Neuronal stem cell (in vitro differentiated cells): Measurements from ENCODE around the gene GABBR2.
A peak's percentile ranks its signal among the peaks of the same experiment; 100 is the strongest.

Source experiments
- DNase-seq: peaks from one replicate; pipeline ENCODE4 v3.0.0-alpha.2; 2013; ENCODE audit warnings: low spot score
- H2AFZ ChIP-seq: one replicate; pipeline ENCODE4 v1.6.1; 2013; ENCODE audit warnings: mild to moderate bottlenecking, low read length, inconsistent platforms
- H2AK5ac ChIP-seq: 2 replicates; pipeline ENCODE4 v1.6.1; 2013; ENCODE audit warnings: low read depth, mild to moderate bottlenecking, inconsistent platforms, low read length, moderate library complexity, mixed read lengths
- H2BK120ac ChIP-seq: 2 replicates; pipeline ENCODE4 v1.6.1; 2013; ENCODE audit warnings: low read depth, mild to moderate bottlenecking, inconsistent platforms, low read length, moderate library complexity, mixed read lengths
- H2BK12ac ChIP-seq: one replicate; pipeline ENCODE4 v1.6.1; 2013; ENCODE audit warnings: low read length, inconsistent platforms
- H2BK15ac ChIP-seq: 2 replicates; pipeline ENCODE4 v1.6.1; 2013; ENCODE audit warnings: mild to moderate bottlenecking, low read length, inconsistent platforms, mixed read lengths
- H2BK5ac ChIP-seq: one replicate; pipeline ENCODE4 v1.6.1; 2013; ENCODE audit warnings: inconsistent platforms, mild to moderate bottlenecking, low read length, moderate library complexity
- H3K14ac ChIP-seq: one replicate; pipeline ENCODE4 v1.6.1; 2013; ENCODE audit warnings: low read length, inconsistent platforms
- H3K18ac ChIP-seq: 2 replicates; pipeline ENCODE4 v1.6.1; 2013; ENCODE audit warnings: low read length, inconsistent platforms
- H3K23ac ChIP-seq: 2 replicates; pipeline ENCODE4 v1.6.1; 2013; ENCODE audit warnings: low read depth, mild to moderate bottlenecking, mixed read lengths, low read length, inconsistent platforms; ENCODE audit not compliant: poor library complexity
- H3K27ac ChIP-seq: replicated peaks from 3 replicates; pipeline ENCODE4 v1.5.1; 2013; ENCODE audit warnings: low read length, inconsistent platforms
- H3K27me3 ChIP-seq, 3 experiments: 2 replicates each; pipeline ENCODE4 v1.6.1; 2013; ENCODE audit warnings: low read length in 3 of 3, mild to moderate bottlenecking in 2 of 3, inconsistent platforms in 1 of 3, low read depth in 1 of 3, mixed read lengths in 1 of 3, moderate library complexity in 1 of 3; ENCODE audit not compliant: control insufficient read depth in 3 of 3, insufficient read depth in 3 of 3
- H3K36me3 ChIP-seq, 2 donors: replicated peaks in 1 of 2; 2 replicates each; pipeline ENCODE4 v1.6.1; 2013; ENCODE audit warnings: low read length in 2 of 2; ENCODE audit not compliant: control insufficient read depth in 2 of 2, insufficient read depth in 2 of 2
- H3K4ac ChIP-seq: 2 replicates; pipeline ENCODE4 v1.6.1; 2013; ENCODE audit warnings: inconsistent platforms, mild to moderate bottlenecking, low read length, moderate library complexity
- H3K4me1 ChIP-seq, 2 donors: 1 replicate in 1 of 2; 2 replicates in 1 of 2; pipeline ENCODE4 v1.6.1; 2013; ENCODE audit warnings: low read length in 2 of 2, low read depth in 1 of 2; ENCODE audit not compliant: control insufficient read depth in 2 of 2, insufficient read depth in 1 of 2
- H3K4me2 ChIP-seq: one replicate; pipeline ENCODE4 v1.6.1; 2013; ENCODE audit warnings: mild to moderate bottlenecking, low read length, inconsistent platforms; ENCODE audit not compliant: insufficient read depth, poor library complexity, severe bottlenecking
- H3K4me3 ChIP-seq, 2 donors: 2 replicates each; pipeline ENCODE4 v1.5.1; 2013; ENCODE audit warnings: low read length in 2 of 2, mild to moderate bottlenecking in 2 of 2, inconsistent platforms in 1 of 2, moderate library complexity in 1 of 2
- H3K79me1 ChIP-seq: one replicate; pipeline ENCODE4 v1.6.1; 2013; ENCODE audit warnings: low read depth, mild to moderate bottlenecking, inconsistent platforms, low read length, moderate library complexity
- H3K9ac ChIP-seq: one replicate; pipeline ENCODE4 v1.6.1; 2013; ENCODE audit warnings: mild to moderate bottlenecking, low read depth, low read length, inconsistent platforms; ENCODE audit not compliant: poor library complexity
- H3K9me3 ChIP-seq, 2 donors: replicated peaks in 1 of 2; 2 replicates each; pipeline versions ENCODE3 to v1.6.1; 2013; ENCODE audit warnings: low read length in 2 of 2, mild to moderate bottlenecking in 2 of 2, inconsistent platforms in 1 of 2, low read depth in 1 of 2, mixed read lengths in 1 of 2, moderate library complexity in 1 of 2; ENCODE audit not compliant: control insufficient read depth in 2 of 2, insufficient read depth in 1 of 2
- H4K8ac ChIP-seq: one replicate; pipeline ENCODE4 v1.6.1; 2013; ENCODE audit warnings: low read depth, mild to moderate bottlenecking, inconsistent platforms, low read length, moderate library complexity
- H4K91ac ChIP-seq: one replicate; pipeline ENCODE4 v1.6.1; 2013; ENCODE audit warnings: low read length, low read depth, mild to moderate bottlenecking, inconsistent platforms; ENCODE audit not compliant: poor library complexity
- WGBS, 2 donors: extraction: QIAGEN DNeasy Blood & Tissue Kit; methylation state at CpG; one replicate each; pipeline ENCODE4 v1.1.7; 2013; ENCODE audit warnings: missing lambda C conversion rate in 2 of 2, mixed read lengths in 1 of 2; ENCODE audit not compliant: insufficient read length in 2 of 2, insufficient replicate concordance in 1 of 2; ENCODE audit errors: extremely low coverage in 2 of 2; 5-methylcytosine and 5-hydroxymethylcytosine counted together

Gene GABBR2

GRCh38 chr9:98632839-98633238, 75.9 kb downstream of the GABBR2 start:
- Histone ChIP-seq H3K9me3 (no peaks in the 10 kb centered on the region), H2BK120ac (no peak overlapping the region), H2BK5ac (no peak overlapping the region), H3K4me3 (no peak overlapping the region), H4K91ac (no peak overlapping the region), H2AK5ac (no peak overlapping the region), H3K4me1 (no peaks in the 10 kb centered on the region), H3K9ac (no peak overlapping the region), H2AFZ (no peak overlapping the region), H3K27ac (no peak overlapping the region), H3K18ac (no peak overlapping the region), H4K8ac (no peak overlapping the region), H3K23ac (no peak overlapping the region), H2BK15ac (no peak overlapping the region), H3K14ac (no peak overlapping the region), H3K4me2 (no peak overlapping the region), H3K36me3 (no peaks in the 10 kb centered on the region), H3K27me3 (peaks cover 0 to 4% (median 0%) of the 10 kb centered on the region in 3 experiments), H3K4ac (no peak overlapping the region), H3K79me1 (no peaks in the 10 kb centered on the region), H2BK12ac (no peak overlapping the region)
- no peak for DNase-seq
- no CpG with 5 or more reads among the region's 4 CpGs for whole genome bisulfite sequencing, 2 donors

DNA sequence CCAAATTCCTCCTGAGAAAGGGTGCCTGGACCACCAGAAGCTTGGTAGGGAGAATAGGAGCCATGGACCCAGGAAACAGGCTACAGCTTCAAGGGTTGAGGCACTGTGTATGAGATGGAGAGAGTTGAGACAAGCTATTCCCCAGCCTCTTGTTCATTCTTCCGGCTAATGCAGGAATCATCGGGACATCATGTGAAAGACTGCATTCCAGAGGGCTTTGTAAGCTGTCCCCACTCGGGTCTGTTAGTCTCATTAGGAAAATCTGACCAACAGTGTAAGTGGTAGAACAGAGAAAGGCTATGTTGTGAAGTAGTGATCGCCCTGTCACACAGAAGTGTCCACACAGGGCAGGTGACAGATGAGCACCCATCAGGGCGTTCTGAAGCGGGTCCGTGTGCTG, 81.4 kb downstream of the GABBR2 start:
- Histone ChIP-seq H3K27me3 (peaks cover 0 to 18% (median 0%) of the 10 kb centered on the region in 3 experiments), H3K23ac (peak overlapping the region; percentile 68), H3K18ac (peak overlapping the region; percentile 62), H3K27ac (no peak overlapping the region), H3K9ac (no peak overlapping the region), H3K4me3 (no peak overlapping the region), H4K8ac (no peak overlapping the region), H3K4me2 (no peak overlapping the region), H3K36me3 (no peaks in the 10 kb centered on the region), H3K14ac (peak overlapping the region; percentile 32), H2BK120ac (no peak overlapping the region), H3K4ac (no peak overlapping the region), H2AFZ (no peak overlapping the region), H3K4me1 (peaks cover 0 to 12% of the 10 kb centered on the region in 2 donors), H2BK15ac (peak overlapping the region; percentile 22), H2BK5ac (no peak overlapping the region), H3K9me3 (no peaks in the 10 kb centered on the region), H3K79me1 (no peaks in the 10 kb centered on the region), H2AK5ac (no peak overlapping the region), H2BK12ac (no peak overlapping the region), H4K91ac (no peak overlapping the region)
- DNase-seq: no peak
- WGBS, 2 donors: no CpG with 5 or more reads among the region's 7 CpGs

DNA sequence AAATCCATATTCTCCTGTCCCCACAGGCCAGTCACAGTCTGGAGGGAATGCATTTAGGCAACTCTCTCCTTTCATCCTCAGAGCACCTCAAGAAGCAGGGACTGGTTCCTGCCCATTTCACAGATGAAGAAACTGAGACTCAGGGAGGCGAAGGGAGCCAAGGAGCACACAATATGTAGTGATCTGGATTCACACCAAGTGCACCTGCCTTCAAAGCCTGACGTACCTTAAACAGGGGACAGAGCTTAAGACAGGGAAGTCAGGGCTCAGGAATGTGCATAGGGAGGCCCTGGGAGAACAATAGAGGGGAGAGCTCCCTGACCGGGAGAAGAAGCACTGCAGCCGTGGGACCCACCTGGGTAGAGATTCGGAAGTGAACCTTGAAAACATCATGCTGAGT, 83.0 kb downstream of the GABBR2 start:
- Histone ChIP-seq H3K9me3 (no peaks in the 10 kb centered on the region), H2BK5ac (no peak overlapping the region), H3K4ac (no peak overlapping the region), H3K23ac (no peak overlapping the region), H3K18ac (no peak overlapping the region), H3K4me1 (peaks cover 0 to 14% of the 10 kb centered on the region in 2 donors), H3K79me1 (no peaks in the 10 kb centered on the region), H4K8ac (no peak overlapping the region), H3K9ac (no peak overlapping the region), H3K27ac (no peak overlapping the region), H3K27me3 (peaks cover 0 to 23% (median 0%) of the 10 kb centered on the region in 3 experiments), H3K4me3 (no peak overlapping the region), H2AFZ (no peak overlapping the region), H2BK12ac (no peak overlapping the region), H3K36me3 (no peaks in the 10 kb centered on the region), H3K14ac (no peak overlapping the region), H2AK5ac (no peak overlapping the region), H2BK120ac (no peak overlapping the region), H2BK15ac (no peak overlapping the region), H3K4me2 (no peak overlapping the region), H4K91ac (no peak overlapping the region)
- DNase-seq: no peak
- WGBS, 2 donors: no CpG with 5 or more reads among the region's 5 CpGs

GRCh38 chr9:98619788-98620187, 88.9 kb downstream of the GABBR2 start:
- no peak overlapping the region for H3K27ac ChIP-seq
- H3K4me1 ChIP-seq: peaks cover 0 to 4% of the 10 kb centered on the region in 2 donors
- H3K27me3 ChIP-seq: peaks cover 0 to 10% (median 0%) of the 10 kb centered on the region in 3 experiments
- H3K9ac ChIP-seq: no peak overlapping the region
- H3K14ac ChIP-seq: no peak overlapping the region
- no peaks in the 10 kb centered on the region for H3K9me3 ChIP-seq
- no peak overlapping the region for H2AK5ac ChIP-seq
- H2BK120ac ChIP-seq: no peak overlapping the region
- H2AFZ ChIP-seq: no peak overlapping the region
- no peak for DNase-seq
- H3K18ac ChIP-seq: no peak overlapping the region
- no peak overlapping the region for H2BK5ac ChIP-seq
- no peak overlapping the region for H2BK15ac ChIP-seq
- no peak overlapping the region for H4K91ac ChIP-seq
- no peak overlapping the region for H3K23ac ChIP-seq
- no peak overlapping the region for H3K4me2 ChIP-seq
- no peak overlapping the region for H3K4ac ChIP-seq
- no peaks in the 10 kb centered on the region for H3K79me1 ChIP-seq
- H3K36me3 ChIP-seq: no peaks in the 10 kb centered on the region
- H2BK12ac ChIP-seq: no peak overlapping the region
- peak overlapping the region in 1 of 2 donors; percentile 26 for H3K4me3 ChIP-seq
- WGBS, 2 donors: no CpG with 5 or more reads among the region's 3 CpGs
- no peak overlapping the region for H4K8ac ChIP-seq
